GM12878 (cell line): ENCODE results near the gene MAP4. TPM values are rescaled to one million over a fixed set of nuclear protein-coding genes. Genes with fewer than 3 reads are reported as not detected.

ENCODE experiments used
- ATAC-seq: fragments of 200-7000 bp; cut with Tn5 transposase; 3 replicates; pipeline ENCODE4 v1.9.1; 2020; ENCODE audit warnings: mild to moderate bottlenecking, moderate library complexity
- BruUV-seq: library from RNA; stranded (reverse); fragments of 400-500 nt; replicated peaks from 2 replicates; lab custom pipeline; 2021; lab: Mats Ljungman, UMichigan
- CTCF ChIA-PET: fragments of 300-600 bp; sonication (Branson Sonifier 250); formaldehyde crosslinking; extraction: SDS; loops from one replicate; lab custom pipeline; 2021; ENCODE audit warnings: inconsistent platforms; lab: Yijun Ruan, JAX
- POLR2A ChIA-PET: fragments of 350-600 bp; formaldehyde crosslinking; extraction: SDS; loops from one replicate; lab custom pipeline; 2021; ENCODE audit warnings: inconsistent platforms; lab: Charles Lee
- RAD21 ChIA-PET: fragments of 300-600 bp; sonication (Branson Sonifier 250); formaldehyde crosslinking; loops from one replicate; lab custom pipeline; 2023; ENCODE audit warnings: antibody characterized with exemption; ENCODE audit not compliant: unreplicated experiment; lab: Charles Lee
- SMC1A ChIA-PET: fragments of 300-600 bp; sonication (Branson Sonifier 250); formaldehyde crosslinking; loops from one replicate; lab custom pipeline; 2023; ENCODE audit not compliant: unreplicated experiment, uncharacterized antibody; lab: Charles Lee
- DNase-seq: peaks from one replicate; pipeline ENCODE4 v3.0.0-alpha.2; 2011; ENCODE audit warnings: low read depth, low spot score
- FAIRE-seq: peaks from 3 replicates; lab custom pipeline; 2011; peaks lifted over from hg19 to GRCh38; lab: Jason Lieb, UNC
- H2AFZ ChIP-seq: 2 replicates; pipeline ENCODE4 v1.6.0; 2011; ENCODE audit warnings: low read depth, low read length, control low read depth; ENCODE audit not compliant: control insufficient read depth
- H3K27ac ChIP-seq: 2 replicates; pipeline ENCODE4 v1.5.1; 2011; ENCODE audit warnings: control low read depth; ENCODE audit not compliant: control insufficient read depth, insufficient read depth
- H3K27me3 ChIP-seq, 2 experiments: replicated peaks in 1 of 2; 2 replicates each; pipeline versions ENCODE4 v1.6.0 to v1.6.1; 2011; ENCODE audit warnings: low read length in 1 of 2; ENCODE audit not compliant: control insufficient read depth in 2 of 2, insufficient read depth in 2 of 2
- H3K36me3 ChIP-seq, 2 experiments: 2 replicates each; pipeline ENCODE4 v1.5.1; 2011; ENCODE audit warnings: low read length in 1 of 2; ENCODE audit not compliant: control insufficient read depth in 2 of 2, insufficient read depth in 2 of 2
- H3K4me1 ChIP-seq: 2 replicates; pipeline ENCODE4 v1.6.1; 2011; ENCODE audit warnings: mild to moderate bottlenecking, low read length, moderate library complexity, mixed read lengths; ENCODE audit not compliant: control insufficient read depth, insufficient read depth
- H3K4me2 ChIP-seq: 2 replicates; pipeline ENCODE4 v1.6.0; 2011; ENCODE audit warnings: control low read depth; ENCODE audit not compliant: control insufficient read depth, insufficient read depth
- H3K4me3 ChIP-seq: fragments of 200-600 bp; sonication (generic); 2 replicates; pipeline ENCODE4 v1.5.1; 2016
- H3K79me2 ChIP-seq: 2 replicates; pipeline ENCODE4 v1.6.0; 2011; ENCODE audit warnings: low read length; ENCODE audit not compliant: control insufficient read depth, insufficient read depth
- H3K9ac ChIP-seq: 2 replicates; pipeline ENCODE4 v1.8.0; 2011; ENCODE audit warnings: low read length, control low read depth, mixed read lengths; ENCODE audit not compliant: control insufficient read depth, insufficient read depth
- H3K9me3 ChIP-seq: replicated peaks from 3 replicates; pipeline ENCODE4 v1.5.1; 2011; ENCODE audit warnings: mild to moderate bottlenecking, low read length; ENCODE audit not compliant: control insufficient read depth, insufficient read depth
- H4K20me1 ChIP-seq: 2 replicates; pipeline ENCODE4 v1.6.0; 2011; ENCODE audit not compliant: control insufficient read depth, insufficient read depth
- BHLHE40 ChIP-seq, 2 experiments: fragments of 450-650 bp in 1 of 2; IDR thresholded peaks; 2 replicates each; pipeline ENCODE4 v1.6.1; 2011 to 2017; ENCODE audit warnings: low read depth in 2 of 2, borderline replicate concordance in 1 of 2, improper control_type of control experiment in 1 of 2, low read length in 1 of 2, mild to moderate bottlenecking in 1 of 2
- EZH2 ChIP-seq: IDR thresholded peaks from 2 replicates; pipeline ENCODE4 v1.6.1; 2012; ENCODE audit warnings: low read depth, mild to moderate bottlenecking, control low read depth, inconsistent platforms, low read length, borderline replicate concordance; ENCODE audit not compliant: control insufficient read depth
- FOS ChIP-seq: IDR thresholded peaks from 3 replicates; pipeline ENCODE4 v1.6.1; 2011; ENCODE audit warnings: borderline replicate concordance; ENCODE audit not compliant: insufficient read length; ENCODE audit errors: extremely low read depth
- POU2F2 ChIP-seq: IDR thresholded peaks from 3 replicates; pipeline ENCODE4 v1.6.1; 2011; ENCODE audit warnings: low read depth, mild to moderate bottlenecking, low read length, borderline replicate concordance
- RB1 ChIP-seq: fragments of 450-650 bp; formaldehyde crosslinking; IDR thresholded peaks from 2 replicates; pipeline ENCODE4 v1.6.1; 2017; ENCODE audit warnings: mild to moderate bottlenecking, borderline replicate concordance
- TBL1XR1 ChIP-seq: IDR thresholded peaks from 2 replicates; pipeline ENCODE4 v1.6.1; 2012; ENCODE audit warnings: low read depth, low read length, improper control_type of control experiment
- ZNF384 ChIP-seq: IDR thresholded peaks from 2 replicates; pipeline ENCODE4 v1.6.1; 2012; ENCODE audit warnings: low read depth, mild to moderate bottlenecking, low read length, improper control_type of control experiment, borderline replicate concordance
- ZZZ3 ChIP-seq: IDR thresholded peaks from 2 replicates; pipeline ENCODE4 v1.6.1; 2011; ENCODE audit warnings: low read depth; ENCODE audit not compliant: control insufficient read depth, insufficient read length
- WGBS: methylation state at CpG from one replicate; pipeline ENCODE4 v1.1.6; 2016; ENCODE audit warnings: low lambda C conversion rate; ENCODE audit not compliant: insufficient replicate concordance, insufficient coverage; ENCODE audit errors: missing lambda C conversion rate; 5-methylcytosine and 5-hydroxymethylcytosine counted together
- in situ Hi-C: fragments of 300-500 bp; cut with MboI; formaldehyde crosslinking; loops from 9 replicates; pipeline ENCODE4 v1.14.3; 2018; ENCODE audit warnings: mixed read lengths
- intact Hi-C: fragments of 100-400 bp; cut with micrococcal nuclease; formaldehyde crosslinking; loops from one replicate; pipeline ENCODE4 v1.14.2; 2022; ENCODE audit not compliant: unreplicated experiment
- polyA plus RNA-seq, 11 experiments: library from polyadenylated mRNA; depleted of rRNA in 4 of 11; unstranded in 6 of 11; stranded (reverse) in 5 of 11; fragments of >200 nt; fragmentation: Nextera tagmentation in 4 of 11; fragmentation: Illumina TruSeq in 1 of 11; extraction: Ambion mirVana in 4 of 11; extraction: Trizol in 1 of 11; gene quantifications; 1 replicate in 1 of 11; 2 replicates in 10 of 11; pipeline versions ENCODE4 v1.2.1 to v1.2.3, GENCODE V29; 2011 to 2016; ENCODE audit warnings: inconsistent platforms in 2 of 11, missing spikeins in 2 of 11, low read depth in 1 of 11
- total RNA-seq, 4 experiments: library from RNA; depleted of rRNA in 3 of 4; stranded (reverse); fragments of >200 nt in 3 of 4; fragmentation: Illumina TruSeq in 1 of 4; extraction: Trizol in 1 of 4; gene quantifications; 2 replicates each; pipeline versions ENCODE4 v1.2.1 to v1.2.3, GENCODE V29; 2013 to 2021
- TF ChIP-seq, protein P1 (sequence below): fragments of 450-650 bp; IDR thresholded peaks from 2 replicates; pipeline ENCODE4 v1.6.1; 2017; ENCODE audit warnings: mild to moderate bottlenecking
- TF ChIP-seq, protein P2 (sequence below): IDR thresholded peaks from 2 replicates; pipeline ENCODE4 v1.6.1; 2011; ENCODE audit warnings: low read depth, mild to moderate bottlenecking, low read length, moderate library complexity, borderline replicate concordance; ENCODE audit errors: extremely low read depth
- TF ChIP-seq, protein P3 (sequence below): IDR thresholded peaks from 2 replicates; pipeline ENCODE4 v1.6.1; 2011; ENCODE audit warnings: borderline replicate concordance, low read depth, mild to moderate bottlenecking, moderate library complexity, mixed read lengths, low read length; ENCODE audit not compliant: insufficient read depth; ENCODE audit errors: extremely low read length

Gene MAP4
- total and polyA plus RNA-seq, 10 of the 15 experiments (the other 5 are each of a cell fraction or from before 2014, with no cell fraction given) = 22.2 to 145 (median 47.2) TPM

DNA sequence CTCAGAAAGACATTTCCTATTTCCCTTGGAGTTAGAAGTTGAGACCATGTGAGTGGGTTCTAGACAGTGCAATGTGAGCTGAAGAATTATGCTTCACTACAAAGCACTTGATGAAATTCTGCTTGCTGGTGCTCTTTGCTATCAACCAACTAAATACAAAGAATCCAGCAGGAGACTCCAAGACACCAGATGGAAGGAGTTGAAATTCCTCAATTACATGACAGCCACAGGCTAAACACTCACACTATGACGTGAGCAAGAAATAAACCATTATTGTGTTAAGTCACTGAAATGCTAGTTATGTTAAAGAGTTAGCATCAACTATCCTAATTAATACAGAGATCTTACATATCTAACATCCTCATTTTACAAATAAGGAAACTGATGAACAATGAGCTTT lies 8.2 kb upstream of the MAP4 start:
- H3K9me3 ChIP-seq = no peaks in the 10 kb centered on the region
- H3K4me2 ChIP-seq = no peak overlapping the region
- in situ Hi-C loops = no loop called here
- SMC1A ChIA-PET = interaction anchor here (1.2 to 1.7 kb wide), 2 partner anchors 9 to 59 kb away, joined by 3 to 4 read pairs; partner anchors contain the start of gene MAP4
- no peaks in the 10 kb centered on the region for H3K27me3 ChIP-seq
- no peak for DNase-seq
- H3K9ac ChIP-seq = no peak overlapping the region
- H4K20me1 ChIP-seq = no peaks in the 10 kb centered on the region
- POLR2A ChIA-PET = interaction anchor here (2.0 kb wide), 1 partner anchor 11 kb away, joined by 5 read pairs; no protein-coding TSS in a partner anchor
- H3K36me3 ChIP-seq = no peaks in the 10 kb centered on the region; a peak in 1 of 4 replicates
- peaks cover 6% of the 10 kb centered on the region for H3K4me1 ChIP-seq
- ATAC-seq = no peak
- H3K79me2 ChIP-seq = peaks cover 36% of the 10 kb centered on the region
- TF ChIP-seq EZH2 = no peak
- TF ChIP-seq, all 136 proteins: peak for 0
- CTCF ChIA-PET = no interaction called here
- RAD21 ChIA-PET = no interaction called here
- Histone ChIP-seq H2AFZ (no peak overlapping the region), H3K4me3 (no peak overlapping the region), H3K27ac (no peak overlapping the region)
- intact Hi-C loops = no loop called here
- FAIRE-seq = peak; percentile 54
- WGBS = 100% methylated on average over 1 of the region's 1 CpG
- BruUV-seq = no TSS peak

DNA sequence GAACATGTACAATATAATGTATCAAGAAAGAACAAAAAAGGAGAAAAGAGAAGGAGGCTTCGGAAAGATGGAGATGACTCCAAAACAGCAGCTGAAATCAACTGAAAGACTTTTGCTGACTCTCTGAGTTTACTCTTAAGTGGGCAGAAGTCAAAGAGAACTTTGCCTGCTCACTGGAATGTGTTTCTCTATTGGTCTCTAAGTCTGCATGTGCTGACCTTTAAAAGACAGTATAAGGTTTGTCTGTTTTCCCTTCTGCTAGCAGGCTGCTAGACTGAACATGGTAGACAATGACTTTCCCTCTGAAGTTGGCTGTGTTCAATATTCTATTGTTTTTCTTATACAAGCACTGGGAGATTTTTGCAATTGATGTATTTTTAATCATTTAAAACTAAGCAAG lies 7.2 kb upstream of the MAP4 start:
- in situ Hi-C loops (no loop called here), intact Hi-C loops (no loop called here)
- Histone ChIP-seq H4K20me1 (no peaks in the 10 kb centered on the region), H3K27me3 (no peaks in the 10 kb centered on the region), H3K4me3 (no peak overlapping the region), H3K4me1 (peaks cover 6% of the 10 kb centered on the region), H3K27ac (no peak overlapping the region), H3K9ac (no peak overlapping the region), H3K79me2 (peaks cover 36% of the 10 kb centered on the region), H3K4me2 (no peak overlapping the region), H2AFZ (no peak overlapping the region), H3K36me3 (no peaks in the 10 kb centered on the region; a peak in 1 of 4 replicates), H3K9me3 (no peaks in the 10 kb centered on the region)
- WGBS = 100% methylated on average over 1 of the region's 1 CpG
- SMC1A ChIA-PET = interaction anchor here (1.4 kb wide), 1 partner anchor 11 kb away, joined by 4 read pairs; no protein-coding TSS in a partner anchor
- RAD21 ChIA-PET = interaction anchor here (1.5 kb wide), 1 partner anchor 10 kb away, joined by 5 read pairs; no protein-coding TSS in a partner anchor
- FAIRE-seq (no peak), ATAC-seq (no peak), DNase-seq (no peak)
- POLR2A ChIA-PET = interaction anchor here (2.0 kb wide), 1 partner anchor 10 kb away, joined by 5 read pairs; no protein-coding TSS in a partner anchor
- CTCF ChIA-PET = no interaction called here
- no TSS peak for BruUV-seq
- TF ChIP-seq BHLHE40 (IDR thresholded peaks at IDR 0.05; ENCODE audit: borderline replicate concordance in 1 of 2, low read depth in 2 of 2, low read length in 1 of 2) (no peak), ZNF384 (no peak), ZZZ3 (no peak), POU2F2 (no peak), FOS (no peak), TBL1XR1 (no peak), RB1 (no peak)
- TF ChIP-seq, protein P1, sequence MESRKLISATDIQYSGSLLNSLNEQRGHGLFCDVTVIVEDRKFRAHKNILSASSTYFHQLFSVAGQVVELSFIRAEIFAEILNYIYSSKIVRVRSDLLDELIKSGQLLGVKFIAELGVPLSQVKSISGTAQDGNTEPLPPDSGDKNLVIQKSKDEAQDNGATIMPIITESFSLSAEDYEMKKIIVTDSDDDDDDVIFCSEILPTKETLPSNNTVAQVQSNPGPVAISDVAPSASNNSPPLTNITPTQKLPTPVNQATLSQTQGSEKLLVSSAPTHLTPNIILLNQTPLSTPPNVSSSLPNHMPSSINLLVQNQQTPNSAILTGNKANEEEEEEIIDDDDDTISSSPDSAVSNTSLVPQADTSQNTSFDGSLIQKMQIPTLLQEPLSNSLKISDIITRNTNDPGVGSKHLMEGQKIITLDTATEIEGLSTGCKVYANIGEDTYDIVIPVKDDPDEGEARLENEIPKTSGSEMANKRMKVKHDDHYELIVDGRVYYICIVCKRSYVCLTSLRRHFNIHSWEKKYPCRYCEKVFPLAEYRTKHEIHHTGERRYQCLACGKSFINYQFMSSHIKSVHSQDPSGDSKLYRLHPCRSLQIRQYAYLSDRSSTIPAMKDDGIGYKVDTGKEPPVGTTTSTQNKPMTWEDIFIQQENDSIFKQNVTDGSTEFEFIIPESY = no peak
- TF ChIP-seq, protein P2, sequence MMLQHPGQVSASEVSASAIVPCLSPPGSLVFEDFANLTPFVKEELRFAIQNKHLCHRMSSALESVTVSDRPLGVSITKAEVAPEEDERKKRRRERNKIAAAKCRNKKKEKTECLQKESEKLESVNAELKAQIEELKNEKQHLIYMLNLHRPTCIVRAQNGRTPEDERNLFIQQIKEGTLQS = no peak
- TF ChIP-seq, protein P3, sequence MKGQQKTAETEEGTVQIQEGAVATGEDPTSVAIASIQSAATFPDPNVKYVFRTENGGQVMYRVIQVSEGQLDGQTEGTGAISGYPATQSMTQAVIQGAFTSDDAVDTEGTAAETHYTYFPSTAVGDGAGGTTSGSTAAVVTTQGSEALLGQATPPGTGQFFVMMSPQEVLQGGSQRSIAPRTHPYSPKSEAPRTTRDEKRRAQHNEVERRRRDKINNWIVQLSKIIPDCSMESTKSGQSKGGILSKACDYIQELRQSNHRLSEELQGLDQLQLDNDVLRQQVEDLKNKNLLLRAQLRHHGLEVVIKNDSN = no peak
